GM21423 (cell line): ENCODE results near the gene GLTP.

Experiments used
- ATAC-seq: cut with Tn5 transposase; IDR thresholded peaks from one replicate; pipeline ENCODE4 v1.9.1; 2021; ENCODE audit warnings: mild to moderate bottlenecking, moderate library complexity; ENCODE audit not compliant: unreplicated experiment

GLTP gene

DNA sequence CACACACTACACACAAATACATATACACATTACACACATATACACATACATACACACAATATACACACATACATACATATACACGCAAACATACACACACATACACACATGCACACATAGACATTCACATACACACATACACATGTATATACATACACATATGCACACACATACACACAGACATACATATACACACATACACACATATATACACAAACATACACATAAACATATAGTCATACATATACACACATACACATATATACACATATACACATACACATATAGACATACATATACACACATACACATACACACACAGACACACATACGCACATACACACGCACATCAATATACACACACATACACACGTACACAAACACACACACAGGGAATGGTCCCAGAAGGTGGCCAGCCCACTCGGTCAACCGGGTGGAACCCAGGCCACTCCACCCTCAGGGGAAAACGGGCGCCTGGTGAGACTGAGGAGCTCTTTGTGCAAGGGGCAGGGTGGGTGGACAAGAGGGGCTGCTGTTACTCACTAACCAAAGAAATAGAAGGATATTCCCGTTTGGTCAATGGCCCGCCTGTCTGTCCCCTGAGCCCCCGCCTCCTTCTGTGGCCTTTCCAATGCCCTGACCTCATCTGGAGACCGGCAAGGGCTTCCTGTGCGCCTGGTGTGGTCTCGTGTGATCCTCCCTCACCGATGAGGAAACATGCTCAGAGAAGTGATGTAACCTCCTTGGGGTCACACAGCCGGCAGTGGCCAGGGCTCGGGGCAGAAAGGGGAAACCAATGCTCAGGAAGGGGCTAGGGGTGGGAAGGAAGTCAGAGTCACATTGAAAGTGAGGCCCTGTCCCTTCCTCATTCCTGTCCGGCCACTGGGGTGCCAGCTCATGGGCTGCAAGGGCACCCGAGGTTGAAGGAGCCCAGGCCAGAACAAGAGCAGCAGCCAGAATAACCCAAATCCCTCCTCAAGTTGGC lies 52.5 kb downstream of the GLTP start:
- ATAC-seq = no peak

DNA sequence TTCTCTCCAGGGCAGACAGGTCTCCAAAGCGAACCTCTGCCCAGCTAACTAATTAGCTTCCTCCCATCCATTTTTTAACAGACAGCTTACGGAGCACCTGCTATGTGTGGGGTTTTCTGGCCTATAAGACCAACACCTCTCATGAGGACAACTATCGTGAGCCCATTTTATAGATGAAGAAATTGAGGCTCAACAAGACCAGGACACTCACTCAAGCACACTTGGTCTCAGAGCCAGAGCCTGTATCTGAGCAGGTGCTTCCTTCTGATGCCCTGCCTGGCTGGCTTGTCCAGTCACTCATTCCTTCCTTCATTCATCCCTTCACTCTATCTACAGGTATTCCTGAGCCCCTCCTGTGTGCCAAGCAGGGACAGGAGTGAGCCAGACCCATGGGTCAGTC lies 53.3 kb downstream of the GLTP start:
- no peak for ATAC-seq

DNA sequence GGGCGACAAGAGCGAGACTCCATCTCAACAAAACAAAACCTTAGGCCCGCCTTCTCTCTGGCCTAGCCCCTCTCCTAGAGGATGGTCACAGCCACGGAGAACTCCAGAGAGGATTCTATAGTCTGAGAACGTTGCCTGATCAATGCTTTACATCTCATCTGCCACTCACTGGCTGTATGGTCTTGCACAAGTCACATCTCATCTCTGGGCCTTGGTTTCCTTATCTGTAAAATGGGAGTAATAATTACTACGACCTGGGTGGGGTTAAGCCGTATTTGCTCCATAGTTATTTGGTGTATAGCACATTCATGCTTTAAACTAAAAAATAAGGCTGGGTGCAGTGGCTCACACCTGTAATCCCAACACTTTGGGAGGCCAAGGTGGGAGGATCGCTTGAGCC lies 55.6 kb downstream of the GLTP start:
- ATAC-seq = no peak

DNA sequence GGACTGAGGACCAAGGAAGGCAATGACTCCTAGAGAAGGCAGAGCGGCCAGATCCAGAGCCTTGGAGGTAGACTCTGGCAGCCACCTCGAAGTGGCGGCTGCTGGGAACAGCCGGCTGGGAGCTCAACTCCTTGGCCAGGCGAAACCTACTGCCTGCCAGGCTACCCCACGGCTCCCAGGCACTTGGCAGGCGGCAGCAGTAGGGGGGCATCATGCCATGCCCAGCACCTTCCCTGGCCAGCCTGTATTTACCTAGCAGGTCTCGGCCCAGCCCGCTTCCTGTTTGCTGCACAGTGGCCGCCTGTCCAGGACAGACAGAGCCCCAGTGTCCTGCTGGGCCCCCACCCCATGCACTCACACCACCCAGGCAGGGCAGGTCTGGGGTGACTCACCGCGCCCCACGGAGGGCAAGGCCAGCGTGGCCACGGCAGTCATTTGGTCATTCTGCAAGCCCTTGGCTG lies 57.4 kb downstream of the GLTP start:
- ATAC-seq = no peak

DNA sequence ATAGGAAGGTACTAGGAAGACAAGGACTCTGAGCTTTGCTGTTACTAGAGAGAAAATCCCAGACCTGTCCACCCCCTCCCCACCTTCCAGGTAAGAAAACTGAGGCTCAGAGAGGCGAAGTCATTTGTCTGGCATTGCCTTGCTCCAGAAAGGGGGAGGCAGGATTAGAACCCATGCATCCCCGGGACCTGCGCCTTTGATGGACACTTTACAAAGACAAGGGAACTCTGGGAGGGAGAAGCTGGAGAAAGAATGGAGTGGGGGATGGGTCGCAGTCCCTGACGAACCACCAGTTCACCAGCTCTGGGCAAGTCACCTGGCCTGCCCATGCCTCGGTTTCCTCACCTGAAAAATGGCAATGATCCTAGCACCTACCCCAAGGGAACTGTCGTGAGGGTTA lies 57.9 kb downstream of the GLTP start:
- no peak for ATAC-seq

DNA sequence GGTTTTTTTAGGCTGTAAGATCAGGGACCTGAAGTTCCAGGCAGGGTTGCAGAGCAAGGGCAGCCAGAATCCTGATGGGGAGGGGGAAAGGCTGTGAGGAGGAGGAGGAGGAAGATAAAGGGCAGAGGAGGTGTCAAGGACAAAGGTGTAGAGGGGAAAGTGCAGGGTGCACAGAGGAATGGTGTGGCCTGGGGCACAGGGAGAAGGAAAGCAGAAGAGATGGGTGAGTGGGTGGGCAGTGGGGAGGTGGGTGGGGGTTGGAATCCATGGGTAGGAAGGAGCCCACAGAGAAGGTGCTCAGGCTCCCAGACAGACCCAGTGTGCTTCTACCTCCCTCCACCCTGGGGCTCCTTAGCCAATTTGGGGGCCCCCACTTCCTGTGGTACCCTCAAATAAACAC lies 58.4 kb downstream of the GLTP start:
- no peak for ATAC-seq

DNA sequence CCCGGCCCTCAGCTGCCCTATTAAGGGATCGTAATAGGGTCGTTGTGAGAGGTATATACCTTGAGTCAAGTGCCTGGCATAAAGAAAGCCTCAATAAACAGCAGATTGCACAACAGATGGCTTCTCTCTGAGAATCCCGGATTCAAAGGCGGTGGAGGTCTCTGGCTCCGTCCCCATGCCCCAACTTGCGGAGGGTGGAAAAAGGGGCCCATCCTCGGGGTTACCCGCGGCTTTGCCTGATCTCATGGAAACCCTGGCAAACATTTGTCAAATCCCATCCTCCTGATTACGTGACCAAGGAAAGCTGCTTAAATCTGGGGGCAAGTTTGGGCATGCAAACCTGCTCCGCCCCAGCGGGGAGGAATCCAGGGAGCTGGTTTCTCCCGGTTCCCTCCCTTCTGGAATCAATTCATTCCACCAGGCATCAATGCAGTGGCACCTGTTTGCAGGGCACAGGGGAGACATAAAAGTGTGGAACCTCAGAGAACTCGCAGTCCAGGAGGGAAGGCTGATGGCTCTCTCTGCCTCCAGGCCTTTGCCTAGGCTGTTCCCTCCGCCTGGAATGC lies 59.4 kb downstream of the GLTP start:
- no peak for ATAC-seq

DNA sequence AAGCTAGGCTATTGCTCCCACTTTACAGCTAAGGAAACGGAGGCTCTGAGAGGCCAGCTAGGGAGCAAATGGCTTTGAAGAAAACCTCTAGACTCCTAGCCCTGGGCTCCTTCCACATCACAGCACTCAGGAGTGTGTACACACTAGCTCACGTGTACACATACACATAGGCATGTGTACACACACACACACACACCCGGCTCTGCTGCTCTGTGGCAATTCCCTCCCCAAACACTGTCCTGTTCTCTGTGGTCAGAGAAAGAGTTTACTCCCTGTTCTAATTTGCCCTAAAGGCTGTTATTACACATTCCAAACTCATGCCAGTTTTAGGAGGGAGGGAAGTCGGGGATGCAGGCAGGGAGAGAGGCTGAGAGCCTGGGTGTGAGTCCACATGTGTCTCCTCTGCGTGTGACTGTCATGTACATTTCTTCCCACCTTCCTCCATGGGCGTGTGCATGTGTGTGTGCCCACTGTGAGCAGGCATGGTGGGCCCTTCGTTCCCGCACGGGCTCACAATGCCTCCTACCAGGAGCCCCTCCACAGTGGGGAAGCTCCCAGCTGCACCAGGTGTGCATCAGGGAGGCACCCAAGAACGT lies 61.3 kb downstream of the GLTP start:
- no peak for ATAC-seq

DNA sequence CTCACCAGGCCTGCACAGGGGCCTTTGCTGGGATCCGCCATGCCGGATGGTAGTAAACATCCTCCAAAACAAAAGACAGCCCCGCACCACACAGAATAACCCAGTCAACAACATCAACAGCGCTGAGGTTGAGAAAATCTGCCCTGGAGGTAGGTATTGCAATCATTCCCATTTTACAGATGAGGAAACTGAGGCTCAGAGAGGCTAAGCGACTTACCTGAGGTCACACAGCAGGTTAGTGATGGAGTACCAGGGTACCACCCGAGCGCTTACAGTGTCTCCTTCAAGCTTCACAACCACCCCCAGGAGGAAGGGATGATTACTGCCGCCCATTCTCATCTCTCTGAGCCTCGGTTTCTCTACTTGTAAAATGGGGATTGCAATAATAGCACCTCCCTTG lies 62.1 kb downstream of the GLTP start:
- ATAC-seq = no peak

DNA sequence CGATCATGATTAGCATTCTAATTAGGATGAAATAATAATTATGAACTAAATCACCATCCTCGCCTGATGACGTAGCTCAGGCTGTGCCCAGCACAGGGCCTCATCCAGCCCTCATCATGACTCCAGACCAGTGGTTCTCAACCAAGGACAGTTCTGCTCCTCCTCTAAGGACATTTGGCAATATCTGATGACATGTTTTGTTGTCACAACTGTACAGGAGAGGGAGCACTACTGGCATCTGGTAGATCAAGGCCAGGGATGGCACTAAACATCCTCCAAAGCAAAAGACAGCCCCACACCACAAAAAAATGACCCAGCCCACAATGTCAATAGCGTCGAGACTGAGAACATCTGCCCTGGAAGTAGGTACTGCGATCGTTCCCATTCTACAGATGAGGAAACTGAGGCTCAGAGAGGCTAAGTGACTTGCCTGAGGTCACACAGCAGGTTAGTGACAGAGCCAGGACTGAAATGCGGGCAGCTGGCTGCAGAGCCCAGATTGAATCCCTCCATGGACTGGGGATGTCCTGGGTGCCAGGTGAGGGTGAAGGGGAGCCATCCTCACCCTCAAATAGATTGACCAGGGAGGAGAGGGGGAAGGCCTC lies 62.6 kb downstream of the GLTP start:
- no peak for ATAC-seq

DNA sequence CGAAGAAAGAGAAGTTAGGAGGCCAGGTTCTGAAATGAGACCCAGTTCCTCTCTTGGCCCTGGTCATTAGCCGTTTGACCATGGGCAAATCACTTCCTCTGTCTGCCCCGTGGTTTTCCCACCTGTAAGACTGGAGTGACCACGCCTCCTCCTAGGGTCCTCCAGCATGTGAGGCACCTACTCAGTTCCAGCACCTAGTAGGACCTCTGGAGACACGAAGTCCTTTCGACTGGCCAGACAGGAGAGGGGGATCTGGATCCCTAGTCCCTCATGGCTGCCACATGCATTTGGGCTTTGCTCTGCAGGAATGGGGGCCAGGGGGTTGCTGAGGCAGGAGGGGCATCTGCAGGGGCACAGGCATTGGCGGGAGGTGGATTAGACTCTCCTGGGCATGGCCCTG lies 63.5 kb downstream of the GLTP start:
- ATAC-seq = no peak

DNA sequence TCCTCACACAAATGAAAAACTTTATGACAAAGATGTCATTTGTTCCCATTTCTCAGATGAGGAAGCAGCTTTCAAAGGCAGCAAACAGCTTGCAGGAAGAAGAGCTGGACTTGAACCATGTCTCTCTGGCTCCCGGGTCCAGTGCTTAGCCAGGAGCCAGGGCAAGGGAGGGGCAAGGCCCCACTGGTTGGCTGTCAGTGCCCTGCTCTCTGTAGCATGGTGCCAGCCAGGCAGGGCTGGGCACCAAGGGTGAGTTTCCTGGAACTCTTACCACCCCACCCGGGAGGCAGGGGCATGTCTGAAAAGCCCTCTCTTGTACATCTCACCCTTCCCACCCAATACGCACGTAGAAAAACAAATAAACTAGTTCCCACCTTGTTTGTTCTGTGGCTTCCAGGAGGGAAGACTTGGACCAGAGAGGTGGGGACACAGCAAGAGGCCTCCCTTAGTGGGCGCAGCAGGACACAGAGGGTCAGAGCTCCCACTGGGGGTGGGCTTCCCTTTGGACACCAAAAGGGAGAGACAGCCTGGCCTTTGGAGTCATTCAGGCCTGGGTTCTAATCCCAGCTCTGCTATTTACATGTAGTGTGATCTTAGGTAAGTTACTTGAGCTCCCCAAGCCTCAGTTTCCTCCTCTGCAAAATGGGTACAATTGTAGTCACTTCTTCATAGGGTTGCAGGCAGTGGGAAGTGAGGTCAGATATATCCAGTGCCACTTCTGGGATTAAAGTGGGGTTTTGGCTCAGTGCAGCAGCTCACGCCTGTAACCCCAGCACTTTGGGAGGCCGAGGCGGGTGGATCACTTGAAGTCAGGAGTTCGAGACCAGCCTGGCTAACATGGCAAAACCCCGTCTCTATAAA lies 64.4 kb downstream of the GLTP start:
- ATAC-seq = no peak

DNA sequence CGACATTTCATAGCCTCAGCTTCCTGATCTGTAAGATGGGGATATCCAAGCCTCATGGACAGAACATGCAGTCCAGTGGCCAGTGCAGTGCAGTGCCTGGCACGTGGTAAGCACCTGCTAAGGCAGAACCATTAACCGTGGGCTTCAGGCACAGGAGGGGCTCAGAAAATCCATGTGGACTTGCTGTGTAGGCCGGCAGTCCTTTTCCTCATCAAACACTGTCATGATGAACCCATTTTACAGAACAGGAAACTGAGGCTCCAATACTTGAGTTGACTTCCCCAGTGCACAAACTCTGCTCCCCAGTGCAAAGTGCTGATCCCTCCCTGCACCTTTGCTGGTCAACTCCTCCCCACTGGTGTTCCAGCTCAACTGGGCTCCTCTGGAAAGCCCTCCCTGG lies 65.1 kb downstream of the GLTP start:
- no peak for ATAC-seq

DNA sequence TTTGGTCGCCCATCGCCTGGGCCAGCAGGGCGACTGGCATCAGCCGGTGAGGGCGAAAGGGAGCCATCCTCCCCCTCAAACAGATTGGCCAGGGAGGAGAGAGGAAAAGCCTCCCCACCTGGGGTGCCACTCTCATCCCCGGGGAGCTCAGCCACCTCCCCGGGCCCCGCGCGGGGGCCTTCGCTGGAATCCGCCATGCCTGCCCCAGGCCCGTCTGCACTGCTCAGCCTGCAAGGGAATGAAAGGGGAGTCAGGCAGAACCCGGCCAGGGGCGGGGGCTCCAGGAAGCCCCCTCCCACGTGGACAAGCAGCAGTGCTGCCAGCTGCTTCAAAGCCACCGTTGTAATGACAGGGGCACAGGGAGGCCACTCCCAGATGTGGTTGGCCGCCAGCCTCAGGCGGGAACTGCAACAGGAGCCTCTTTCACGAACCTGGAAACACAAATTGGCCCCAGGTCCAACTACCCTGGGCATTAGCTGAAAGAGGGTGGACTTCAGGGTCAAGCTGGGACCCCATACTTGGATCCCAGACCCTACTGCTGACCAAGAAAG lies 65.7 kb downstream of the GLTP start:
- ATAC-seq = no peak

DNA sequence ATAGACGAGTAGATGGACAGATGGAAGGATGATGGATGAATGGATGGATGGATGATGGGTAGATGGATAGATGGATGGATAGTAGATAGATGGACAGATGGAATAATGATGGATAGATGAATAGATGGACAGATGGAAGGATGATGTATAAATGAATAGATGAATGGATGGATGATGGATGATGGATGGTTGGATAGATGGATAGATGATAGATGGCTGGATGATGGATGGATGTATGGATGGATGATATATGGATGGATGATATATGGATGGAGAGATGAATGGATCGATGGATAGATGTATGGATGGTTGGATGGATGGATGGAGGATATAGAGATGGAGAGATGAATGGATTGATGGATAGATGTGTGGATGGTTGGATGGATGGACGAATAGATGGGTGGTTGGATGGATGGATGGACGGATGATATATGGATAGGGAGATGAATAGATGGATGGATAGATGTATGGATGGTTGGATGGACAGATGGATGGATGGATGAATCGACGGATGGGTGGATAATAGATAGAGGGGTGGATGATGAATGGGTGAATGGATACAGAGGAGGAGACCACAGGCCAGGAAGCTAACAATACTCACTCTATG lies 66.4 kb downstream of the GLTP start:
- no peak for ATAC-seq

DNA sequence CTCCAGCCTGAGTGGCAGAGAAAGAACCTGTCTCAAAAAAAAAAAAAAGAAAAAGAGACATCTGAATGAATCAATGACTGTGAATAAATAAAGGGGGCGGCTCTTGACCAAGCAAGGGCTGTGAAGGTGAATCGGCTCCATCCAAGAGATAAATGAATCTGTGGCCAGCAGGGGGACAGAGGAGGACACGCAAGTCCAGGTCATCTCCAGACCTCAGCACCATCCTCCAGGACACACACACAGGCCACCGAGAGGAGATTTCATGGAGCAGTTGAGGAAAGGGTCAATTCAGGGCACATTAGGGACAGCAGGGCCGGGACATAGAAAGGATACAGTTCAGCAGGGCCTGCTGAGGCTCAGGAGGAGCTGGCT lies 68.7 kb downstream of the GLTP start:
- no peak for ATAC-seq

DNA sequence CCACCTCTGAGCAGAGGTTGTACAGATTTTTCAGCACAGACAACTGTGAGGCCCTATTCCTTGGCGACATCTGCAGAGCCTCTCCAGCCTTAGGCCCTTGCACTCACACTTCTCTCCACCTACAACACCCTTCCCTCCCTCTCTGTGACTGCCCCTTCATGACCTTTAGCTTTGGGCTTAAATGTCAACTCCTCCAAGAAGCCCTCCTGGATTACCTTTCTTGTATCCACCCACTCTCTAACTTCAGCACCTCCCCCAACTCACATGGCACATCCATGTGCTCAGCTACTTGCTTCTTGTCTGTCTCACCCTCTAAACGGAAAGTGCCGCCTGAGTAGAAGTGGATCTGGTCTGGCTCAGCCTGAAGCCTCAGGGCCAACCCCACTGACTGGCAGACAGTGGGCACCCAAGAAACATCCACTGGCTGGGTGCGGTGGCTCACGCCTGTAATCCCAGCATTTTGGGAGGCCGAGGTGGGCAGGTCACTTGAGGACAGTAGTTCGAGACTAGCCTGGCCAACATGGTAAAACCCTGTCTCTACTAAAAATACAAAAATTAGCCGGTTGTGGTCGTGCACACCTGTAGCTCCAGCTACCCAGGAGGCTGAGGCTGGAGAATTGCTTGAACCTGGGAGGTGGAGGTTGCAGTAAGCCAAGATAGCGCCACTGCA lies 69.3 kb downstream of the GLTP start:
- no peak for ATAC-seq

DNA sequence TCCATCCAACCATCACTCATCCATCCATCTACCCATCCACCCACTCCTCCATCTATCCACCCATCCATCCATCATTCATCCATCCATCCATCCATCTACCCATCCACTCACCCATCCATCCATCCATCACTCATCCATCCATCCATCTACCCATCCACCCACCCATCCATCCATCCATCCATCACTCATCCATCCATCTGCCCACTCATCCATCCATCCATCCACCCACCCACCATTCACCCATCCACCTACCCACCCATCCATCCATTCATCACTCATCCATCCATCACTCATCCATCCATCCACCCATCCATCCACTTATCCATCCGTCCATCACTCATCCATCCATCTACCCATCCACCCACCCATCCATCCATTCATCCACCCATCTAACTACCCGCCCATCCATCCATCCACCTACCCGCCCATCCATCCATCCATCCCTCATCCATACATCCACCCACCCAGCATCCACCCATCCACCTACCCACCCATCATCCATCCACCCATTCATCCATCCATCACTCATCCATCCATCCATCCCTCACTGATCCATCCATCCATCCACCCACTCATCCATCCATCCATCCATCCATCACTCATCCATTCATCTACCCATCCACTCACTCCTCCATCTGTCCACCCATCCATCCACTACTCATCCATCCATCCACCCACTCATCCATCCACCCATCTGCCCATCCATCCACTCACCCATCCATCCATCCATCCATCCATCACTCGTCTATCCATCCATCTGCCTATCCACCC lies 71.3 kb downstream of the GLTP start:
- no peak for ATAC-seq
